Tibial nerve (tissue), 4 donors: ENCODE data around the gene CABLES2. TPM values are rescaled to one million over a fixed set of nuclear protein-coding genes. Genes with fewer than 3 reads are reported as not detected.

Source experiments
- DNase-seq, 2 donors: peaks; one replicate each; pipeline ENCODE4 v3.0.0-alpha.2; 2019; ENCODE audit warnings: low spot score in 2 of 2
- H3K27ac ChIP-seq, 4 donors: fragments of 200-600 bp; sonication (generic) in 3 of 4; one replicate each; pipeline ENCODE4 v1.5.1; 2017 to 2019; ENCODE audit warnings: mild to moderate bottlenecking in 1 of 4
- H3K27me3 ChIP-seq, 2 donors: fragments of 200-600 bp; sonication (generic) in 1 of 2; one replicate each; pipeline versions ENCODE4 v1.5.1 to v1.6.0; 2017 to 2019
- H3K36me3 ChIP-seq, 3 donors: fragments of 200-600 bp; sonication (generic); one replicate each; pipeline ENCODE4 v1.5.1; 2018 to 2019
- H3K4me1 ChIP-seq, 4 donors: fragments of 200-600 bp; sonication (generic) in 3 of 4; one replicate each; pipeline ENCODE4 v1.5.1; 2017 to 2019
- H3K4me3 ChIP-seq, 4 donors: fragments of 200-600 bp; sonication (generic) in 3 of 4; one replicate each; pipeline ENCODE4 v1.5.1; 2017 to 2019; ENCODE audit warnings: mild to moderate bottlenecking in 1 of 4, moderate library complexity in 1 of 4
- H3K9me3 ChIP-seq, 4 donors: fragments of 200-600 bp; sonication (generic) in 3 of 4; one replicate each; pipeline ENCODE4 v1.5.1; 2017 to 2019
- CTCF ChIP-seq, 5 experiments: fragments of 200-600 bp in 3 of 5; fragments of 450-650 bp in 2 of 5; sonication (generic) in 3 of 5; IDR thresholded peaks; one replicate each; pipeline ENCODE4 v1.5.1; 2016 to 2019; ENCODE audit warnings: antibody characterized with exemption in 5 of 5, mild to moderate bottlenecking in 3 of 5, moderate library complexity in 2 of 5
- EP300 ChIP-seq, 2 donors: sonication (generic); formaldehyde crosslinking; IDR thresholded peaks; one replicate each; pipeline ENCODE4 v1.6.1; 2017; ENCODE audit warnings: antibody characterized with exemption in 2 of 2, mild to moderate bottlenecking in 1 of 2
- POLR2A ChIP-seq, 2 donors: fragments of 450-650 bp; IDR thresholded peaks; one replicate each; pipeline ENCODE4 v1.6.1; 2017; ENCODE audit warnings: antibody characterized with exemption in 2 of 2, mild to moderate bottlenecking in 2 of 2, moderate library complexity in 2 of 2
- WGBS, 2 donors: methylation state at CpG; one replicate each; pipeline ENCODE4 v1.1.5; 2018; 5-methylcytosine and 5-hydroxymethylcytosine counted together
- total RNA-seq, 4 donors: library from RNA; depleted of rRNA; stranded (reverse); fragments of >200 nt; gene quantifications; one replicate each; pipeline ENCODE4 v1.1.0, GENCODE V29; 2016

CABLES2 gene
- total RNA-seq, 4 donors from 2014 or later = 1.1 to 9.9 (median 6.2) TPM

- no peak for DNase-seq
- TF ChIP-seq CTCF (IDR thresholded peaks at IDR 0.05) (no peak), POLR2A (IDR thresholded peaks at IDR 0.05) (no peak), EP300 (IDR thresholded peaks at IDR 0.05) (no peak)
- no peak overlapping the region for H3K4me3 ChIP-seq
- no peaks in the 10 kb centered on the region for H3K36me3 ChIP-seq
- H3K27me3 ChIP-seq = peaks cover 0 to 36% of the 10 kb centered on the region in 2 donors
- no peak overlapping the region for H3K27ac ChIP-seq
- H3K9me3 ChIP-seq = no peaks in the 10 kb centered on the region
- 76 to 85% methylated on average over 9 to 19 of the region's 19 CpGs for WGBS, 2 donors
- no peaks in the 10 kb centered on the region for H3K4me1 ChIP-seq
These were observed 11.8 kb upstream of the CABLES2 start for GRCh38 chr20:62418709-62419487.

GRCh38 chr20:62417981-62418708, 11.1 kb upstream of the CABLES2 start:
- no peak for DNase-seq
- TF ChIP-seq CTCF (IDR thresholded peaks at IDR 0.05) = no peak
- TF ChIP-seq POLR2A (IDR thresholded peaks at IDR 0.05) = no peak
- no peak for TF ChIP-seq EP300 (IDR thresholded peaks at IDR 0.05)
- Histone ChIP-seq H3K27me3 (peaks cover 0 to 28% of the 10 kb centered on the region in 2 donors), H3K4me3 (no peak overlapping the region), H3K4me1 (no peaks in the 10 kb centered on the region), H3K9me3 (no peaks in the 10 kb centered on the region), H3K27ac (no peak overlapping the region), H3K36me3 (no peaks in the 10 kb centered on the region)
- 69 to 73% methylated on average over 22 to 23 of the region's 25 CpGs for WGBS, 2 donors

GRCh38 chr20:62416651-62417637, 9.9 kb upstream of the CABLES2 start:
- Histone ChIP-seq H3K9me3 (no peaks in the 10 kb centered on the region), H3K27me3 (peaks cover 0 to 26% of the 10 kb centered on the region in 2 donors), H3K36me3 (no peaks in the 10 kb centered on the region), H3K4me3 (no peak overlapping the region), H3K27ac (no peak overlapping the region), H3K4me1 (no peaks in the 10 kb centered on the region)
- DNase-seq = no peak
- TF ChIP-seq EP300 (IDR thresholded peaks at IDR 0.05) (no peak), CTCF (IDR thresholded peaks at IDR 0.05) (no peak), POLR2A (IDR thresholded peaks at IDR 0.05) (no peak)
- WGBS, 2 donors = 77 to 80% methylated on average over 34 to 43 of the region's 43 CpGs

- Histone ChIP-seq H3K4me1 (peaks cover 0 to under 1% (median 0%) of the 10 kb centered on the region in 4 donors), H3K27ac (no peak overlapping the region), H3K27me3 (peaks cover 0 to 26% of the 10 kb centered on the region in 2 donors), H3K9me3 (no peaks in the 10 kb centered on the region), H3K36me3 (no peaks in the 10 kb centered on the region), H3K4me3 (no peak overlapping the region)
- WGBS, 2 donors = 74 to 75% methylated on average over 14 to 20 of the region's 24 CpGs
- TF ChIP-seq CTCF (IDR thresholded peaks at IDR 0.05) (no peak), EP300 (IDR thresholded peaks at IDR 0.05) (no peak), POLR2A (IDR thresholded peaks at IDR 0.05) (no peak)
- no peak for DNase-seq
These were observed 8.4 kb upstream of the CABLES2 start for GRCh38 chr20:62415354-62416111.
